Measurements from ENCODE around the gene CHST11. TPM values are rescaled to one million over a fixed set of nuclear protein-coding genes. Genes with fewer than 3 reads are reported as not detected.

CHST11 gene
- total and polyA plus RNA-seq, 7 donors: 0.60 to 22.8 (median 10.0) TPM

- H3K27me3 ChIP-seq: no peaks in the 10 kb centered on the region
- intact Hi-C loops (cut with DNase I): loop anchor here (10.0 kb wide), 1 partner anchor 80 kb away; no protein-coding TSS in a partner anchor
- DNase-seq: no peak
- no peaks in the 10 kb centered on the region for H3K36me3 ChIP-seq
- peaks cover 0 to 44% (median 39%) of the 10 kb centered on the region in 4 donors for H3K4me1 ChIP-seq
- H3K4me3 ChIP-seq: no peak overlapping the region
- no peaks in the 10 kb centered on the region for H3K9me3 ChIP-seq
- H3K27ac ChIP-seq: no peak overlapping the region
- WGBS, 2 donors: 92 to 94% methylated on average over 6 of the region's 6 CpGs
- TF ChIP-seq POLR2A (IDR thresholded peaks at IDR 0.05) (no peak), EP300 (IDR thresholded peaks at IDR 0.05) (no peak), CTCF (IDR thresholded peaks at IDR 0.05) (no peak), POLR2AphosphoS5 (IDR thresholded peaks at IDR 0.05) (no peak)
Observed at GRCh38 chr12:104714369-104714768, 257.6 kb downstream of the CHST11 start.

GRCh38 chr12:104716172-104716571 lies 259.4 kb downstream of the CHST11 start:
- Histone ChIP-seq H3K27ac (no peak overlapping the region), H3K36me3 (no peaks in the 10 kb centered on the region), H3K4me1 (peaks cover 0 to 38% (median 32%) of the 10 kb centered on the region in 4 donors), H3K9me3 (no peaks in the 10 kb centered on the region), H3K27me3 (no peaks in the 10 kb centered on the region), H3K4me3 (no peak overlapping the region)
- 82 to 94% methylated on average over 7 of the region's 7 CpGs for WGBS, 2 donors
- TF ChIP-seq CTCF (IDR thresholded peaks at IDR 0.05) (no peak), EP300 (IDR thresholded peaks at IDR 0.05) (no peak), POLR2AphosphoS5 (IDR thresholded peaks at IDR 0.05) (no peak), POLR2A (IDR thresholded peaks at IDR 0.05) (no peak)
- DNase-seq: no peak
- intact Hi-C loops (cut with DNase I): loop anchor here (5.0 to 10.0 kb wide), 2 partner anchors 44 to 79 kb away; no protein-coding TSS in a partner anchor

- Histone ChIP-seq H3K27me3 (no peaks in the 10 kb centered on the region), H3K4me3 (no peak overlapping the region), H3K4me1 (peaks cover 0 to 42% (median 32%) of the 10 kb centered on the region in 4 donors), H3K27ac (peak overlapping the region in 1 of 4 donors; percentile 34), H3K36me3 (no peaks in the 10 kb centered on the region), H3K9me3 (no peaks in the 10 kb centered on the region)
- intact Hi-C loops (cut with DNase I): loop anchor here (5.0 to 10.0 kb wide), 2 partner anchors 46 to 76 kb away; no protein-coding TSS in a partner anchor
- WGBS, 2 donors: 47 to 68% methylated on average over 11 of the region's 11 CpGs
- TF ChIP-seq POLR2AphosphoS5 (IDR thresholded peaks at IDR 0.05) (peak in 2 of 4 donors; percentile 21 to 31), EP300 (IDR thresholded peaks at IDR 0.05) (no peak), CTCF (IDR thresholded peaks at IDR 0.05) (no peak), POLR2A (IDR thresholded peaks at IDR 0.05) (no peak)
- DNase-seq: no peak
Observed at GRCh38 chr12:104718304-104718929, 261.7 kb downstream of the CHST11 start.

- H3K4me1 ChIP-seq: peaks cover 0 to 50% (median 40%) of the 10 kb centered on the region in 4 donors
- intact Hi-C loops (cut with DNase I): loop anchor here (5.0 to 10.0 kb wide), 3 partner anchors 48 to 263 kb away; partner anchors contain the start of gene CHST11
- no peak for DNase-seq
- H3K27me3 ChIP-seq: no peaks in the 10 kb centered on the region
- H3K9me3 ChIP-seq: no peaks in the 10 kb centered on the region
- H3K36me3 ChIP-seq: no peaks in the 10 kb centered on the region
- H3K4me3 ChIP-seq: peak overlapping the region in 3 of 4 donors; percentile 14 to 33 (median 23)
- peak overlapping the region in 2 of 4 donors; percentile 24 to 54 for H3K27ac ChIP-seq
- 72 to 79% methylated on average over 13 of the region's 13 CpGs for WGBS, 2 donors
- TF ChIP-seq POLR2A (IDR thresholded peaks at IDR 0.05) (no peak), POLR2AphosphoS5 (IDR thresholded peaks at IDR 0.05) (no peak), CTCF (IDR thresholded peaks at IDR 0.05) (no peak), EP300 (IDR thresholded peaks at IDR 0.05) (no peak)
Observed at GRCh38 chr12:104719700-104720338, 263.1 kb downstream of the CHST11 start.

Measured in sigmoid colon (tissue), 7 donors.